NCI-H345 treated with DMSO at 0.1 percent for 48 hours (cell line): Measurements from ENCODE around the gene DTNB.
"Not testable (repeated sequence)": the region's sequence is repeated elsewhere in the genome, so short reads cannot be mapped to it uniquely, and the experiment has no call there.

Experiments used
- DNase-seq: peaks from one replicate; lab custom pipeline; 2025; ENCODE audit not compliant: unreplicated experiment; lab: John Stamatoyannopoulos, UW

DTNB gene

GRCh38 chr2:25633801-25634200, 39.6 kb downstream of the DTNB start:
- not testable (repeated sequence) for DNase-seq

- no peak for DNase-seq
Observed at GRCh38 chr2:25632396-25632795, 41.0 kb downstream of the DTNB start.

- DNase-seq: no peak
Observed at GRCh38 chr2:25624635-25625034, 48.7 kb downstream of the DTNB start.

- no peak for DNase-seq
Observed at GRCh38 chr2:25623361-25623760, 50.0 kb downstream of the DTNB start.

- no peak for DNase-seq
Observed at GRCh38 chr2:25620711-25621110, 52.7 kb downstream of the DTNB start.

GRCh38 chr2:25620077-25620476, 53.3 kb downstream of the DTNB start:
- no peak for DNase-seq

- DNase-seq: no peak
Observed at GRCh38 chr2:25619185-25619584, 54.2 kb downstream of the DTNB start.

- peak; percentile 76 for DNase-seq
Observed at GRCh38 chr2:25618676-25619075, 54.7 kb downstream of the DTNB start.

- DNase-seq: no peak
Observed at GRCh38 chr2:25617948-25618646, 55.3 kb downstream of the DTNB start.

GRCh38 chr2:25615920-25616319, 57.5 kb downstream of the DTNB start:
- no peak for DNase-seq

- DNase-seq: no peak
Observed at GRCh38 chr2:25615386-25615785, 58.0 kb downstream of the DTNB start.

GRCh38 chr2:25614711-25615110, 58.7 kb downstream of the DTNB start:
- DNase-seq: no peak

- no peak for DNase-seq
Observed at GRCh38 chr2:25608718-25609117, 64.7 kb downstream of the DTNB start.

- DNase-seq: no peak
Observed at GRCh38 chr2:25606892-25607291, 66.5 kb downstream of the DTNB start.

- no peak for DNase-seq
Observed at GRCh38 chr2:25602333-25602723, 71.0 kb downstream of the DTNB start.

- DNase-seq: not testable (repeated sequence)
Observed at GRCh38 chr2:25601711-25602332, 71.6 kb downstream of the DTNB start.

GRCh38 chr2:25598911-25599310, 74.5 kb downstream of the DTNB start:
- no peak for DNase-seq

GRCh38 chr2:25598332-25598731, 75.0 kb downstream of the DTNB start:
- DNase-seq: no peak

- no peak for DNase-seq
Observed at GRCh38 chr2:25597881-25598280, 75.5 kb downstream of the DTNB start.

GRCh38 chr2:25596516-25597244, 76.7 kb downstream of the DTNB start:
- no peak for DNase-seq

GRCh38 chr2:25595393-25595792, 78.0 kb downstream of the DTNB start:
- no peak for DNase-seq

GRCh38 chr2:25594991-25595390, 78.4 kb downstream of the DTNB start:
- DNase-seq: no peak
